GM19395 (cell line): ENCODE data around the gene PHF2.

Source experiments
- ATAC-seq: cut with Tn5 transposase; IDR thresholded peaks from one replicate; pipeline ENCODE4 v1.9.1; 2021; ENCODE audit warnings: mild to moderate bottlenecking, moderate library complexity; ENCODE audit not compliant: unreplicated experiment

The PHF2 gene

DNA sequence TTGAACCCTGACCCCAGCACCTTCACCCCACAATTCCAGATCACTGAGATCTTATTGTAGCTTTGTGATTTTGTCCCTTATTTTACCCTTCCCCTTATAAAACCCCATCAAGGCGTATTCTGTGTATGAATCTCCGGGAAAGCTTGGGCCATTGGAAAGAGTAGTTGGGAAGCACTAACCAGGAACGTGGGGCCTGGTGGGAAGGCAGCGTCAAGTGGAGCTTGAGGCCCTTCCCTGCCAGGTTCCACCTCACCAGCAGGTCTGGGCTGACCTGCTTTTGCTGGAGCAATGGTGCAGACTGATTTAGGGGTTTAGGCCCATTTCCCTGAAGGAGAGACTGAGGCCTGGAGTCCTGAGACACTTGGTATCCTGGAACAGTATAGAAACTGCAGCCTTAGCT, 9.3 kb downstream of the PHF2 start:
- ATAC-seq, result no peak

DNA sequence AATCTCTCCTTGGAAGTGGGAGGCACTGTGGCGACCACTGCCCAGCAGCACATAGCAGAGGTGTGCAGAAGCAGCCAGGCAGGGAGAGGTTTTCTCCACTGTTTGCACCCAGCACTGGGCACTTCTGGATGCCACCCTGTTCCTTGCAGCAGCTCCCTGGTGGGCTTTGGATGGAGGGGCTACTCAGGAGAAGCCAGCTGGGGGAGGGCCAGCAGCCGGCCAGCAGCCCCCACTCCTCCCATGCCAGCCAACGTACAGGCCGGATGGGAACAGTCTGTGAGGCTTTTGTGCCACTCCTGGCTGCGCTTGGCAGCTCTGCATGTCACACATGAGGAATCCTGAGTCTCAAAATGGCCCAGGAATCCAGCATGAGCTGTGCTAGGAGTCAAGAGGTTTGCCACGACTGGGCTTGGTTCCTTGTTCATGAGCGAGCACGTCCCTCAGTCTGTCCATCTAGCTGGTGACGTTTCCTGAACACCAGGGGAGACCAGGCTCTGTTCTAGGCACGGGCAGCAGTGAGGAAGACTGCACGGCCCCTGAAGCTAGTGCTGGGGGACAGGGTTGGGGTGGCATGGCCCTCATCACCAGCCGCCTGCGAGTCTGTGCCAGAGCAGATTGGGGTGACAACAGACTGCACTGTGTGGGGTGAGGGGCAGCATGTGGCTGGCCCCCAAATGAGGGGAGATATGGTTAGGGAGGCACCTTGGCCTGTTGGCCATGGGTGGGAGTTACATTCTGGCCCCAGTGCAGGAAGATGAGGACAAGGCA, 10.1 kb downstream of the PHF2 start:
- ATAC-seq, result no peak

DNA sequence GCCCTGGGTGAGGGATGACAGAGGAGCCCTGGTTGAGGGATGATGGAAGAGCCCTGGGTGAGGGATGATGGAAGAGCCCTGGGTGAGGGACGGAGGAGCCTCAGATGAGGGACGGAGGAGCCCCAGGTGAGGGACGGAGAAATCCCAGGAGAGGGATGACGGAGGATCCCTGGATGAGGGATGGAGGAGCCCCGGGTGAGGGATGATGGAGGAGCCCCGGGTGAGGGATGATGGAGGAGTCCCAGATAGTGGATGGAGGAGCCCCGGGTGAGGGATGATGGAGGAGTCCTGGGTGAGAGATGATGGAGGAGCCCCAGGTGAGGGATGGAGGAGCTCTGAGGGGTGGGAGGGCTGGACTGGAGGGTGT, 10.9 kb downstream of the PHF2 start:
- ATAC-seq, result no peak

DNA sequence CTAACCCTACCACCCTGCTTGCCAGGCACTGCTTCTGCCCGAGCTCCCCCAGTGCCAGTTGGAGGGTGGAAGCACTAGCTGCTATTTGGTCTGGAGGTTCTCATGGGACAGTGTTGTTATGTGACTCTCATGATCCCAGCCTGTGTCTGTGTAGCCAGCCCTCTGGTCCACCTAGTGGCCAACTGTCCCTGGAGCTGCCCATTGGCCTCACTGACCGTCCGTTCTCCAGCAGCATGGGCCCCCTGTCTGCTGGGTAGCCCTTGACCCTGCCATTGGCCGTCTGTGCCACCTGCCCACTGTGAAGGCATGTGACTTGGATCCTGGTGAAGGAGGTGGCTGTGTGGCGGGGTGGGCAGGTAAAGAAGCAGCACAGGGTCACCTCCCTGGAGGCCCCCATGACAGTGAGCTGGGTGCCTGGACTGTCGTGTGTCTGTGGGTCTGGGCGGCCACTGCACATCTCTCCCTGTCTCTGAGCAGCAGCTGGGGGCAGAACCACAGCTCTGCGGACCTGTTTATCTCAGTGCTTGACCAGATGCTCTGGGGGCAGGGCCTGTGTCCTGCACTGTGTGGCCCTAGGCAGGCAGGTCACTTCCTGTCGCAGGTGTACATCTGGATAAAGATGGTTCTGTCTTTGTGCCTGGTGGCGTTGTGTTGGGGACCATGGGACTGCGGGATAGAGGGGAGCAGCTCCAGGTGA, 11.4 kb downstream of the PHF2 start:
- ATAC-seq, result no peak

DNA sequence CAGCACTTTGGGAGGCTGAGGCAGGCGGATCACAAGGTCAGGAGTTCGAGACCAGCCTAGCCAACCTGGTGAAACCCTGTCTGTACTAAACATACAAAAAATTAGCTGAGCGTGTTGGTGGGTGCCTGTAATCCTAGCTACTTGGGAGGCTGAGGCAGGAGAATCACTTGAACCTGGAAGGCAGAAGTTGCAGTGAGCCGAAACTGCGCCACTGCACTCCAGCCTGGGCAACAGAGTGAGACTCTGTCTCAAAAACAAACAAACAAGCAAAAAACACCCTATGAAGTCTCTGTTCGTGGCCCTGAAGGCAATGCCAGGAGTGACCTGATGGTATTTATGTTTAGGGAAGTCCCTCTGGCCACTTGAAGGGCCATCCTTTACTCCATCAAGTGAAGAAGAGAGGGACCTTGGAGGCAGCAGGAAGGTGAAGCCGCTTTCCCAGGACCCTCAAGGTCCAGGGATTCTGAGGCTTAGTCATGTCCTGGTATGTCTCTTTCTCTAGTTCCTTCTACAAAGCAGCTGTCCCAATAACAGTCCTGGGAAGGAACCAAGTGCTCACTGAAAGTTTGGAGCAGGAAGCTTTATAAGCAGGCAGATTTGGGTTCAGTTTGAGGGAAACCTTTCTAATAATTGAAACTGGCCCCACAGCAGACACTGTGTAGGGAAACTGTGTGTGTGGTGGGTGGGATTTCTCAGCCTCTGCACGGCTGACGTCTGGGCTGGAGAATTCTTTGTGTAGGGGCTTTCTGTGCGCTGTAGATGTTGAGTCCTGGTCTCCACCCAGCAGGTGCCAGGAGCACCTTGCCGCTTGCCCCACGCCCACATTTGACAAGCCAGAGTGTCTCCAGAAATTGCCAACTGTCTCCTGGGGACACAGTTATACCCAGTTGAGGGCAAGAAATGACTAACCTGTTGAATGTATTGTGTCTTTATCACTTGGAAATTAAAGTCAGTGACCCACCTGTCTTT, 12.5 kb downstream of the PHF2 start:
- ATAC-seq, result no peak

DNA sequence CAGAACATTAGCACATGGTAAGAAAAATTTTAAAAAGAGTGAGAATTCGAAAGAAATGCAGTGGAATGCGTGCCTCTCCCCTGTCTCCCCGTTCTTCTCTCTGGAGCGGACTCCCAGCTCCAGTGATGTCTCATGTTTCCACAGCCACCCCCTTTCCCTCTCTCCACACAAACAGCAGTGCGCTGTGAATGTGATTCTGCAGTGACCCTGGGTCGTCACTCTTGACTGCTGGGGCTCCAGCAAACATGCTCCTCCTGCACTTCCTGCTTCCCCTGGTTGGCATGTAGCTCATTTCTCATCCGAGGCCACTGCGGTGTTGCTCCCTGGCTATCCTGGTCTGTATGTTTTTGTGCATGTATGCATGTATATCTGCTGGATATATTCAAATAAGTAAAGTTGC, 13.3 kb downstream of the PHF2 start:
- no peak for ATAC-seq

DNA sequence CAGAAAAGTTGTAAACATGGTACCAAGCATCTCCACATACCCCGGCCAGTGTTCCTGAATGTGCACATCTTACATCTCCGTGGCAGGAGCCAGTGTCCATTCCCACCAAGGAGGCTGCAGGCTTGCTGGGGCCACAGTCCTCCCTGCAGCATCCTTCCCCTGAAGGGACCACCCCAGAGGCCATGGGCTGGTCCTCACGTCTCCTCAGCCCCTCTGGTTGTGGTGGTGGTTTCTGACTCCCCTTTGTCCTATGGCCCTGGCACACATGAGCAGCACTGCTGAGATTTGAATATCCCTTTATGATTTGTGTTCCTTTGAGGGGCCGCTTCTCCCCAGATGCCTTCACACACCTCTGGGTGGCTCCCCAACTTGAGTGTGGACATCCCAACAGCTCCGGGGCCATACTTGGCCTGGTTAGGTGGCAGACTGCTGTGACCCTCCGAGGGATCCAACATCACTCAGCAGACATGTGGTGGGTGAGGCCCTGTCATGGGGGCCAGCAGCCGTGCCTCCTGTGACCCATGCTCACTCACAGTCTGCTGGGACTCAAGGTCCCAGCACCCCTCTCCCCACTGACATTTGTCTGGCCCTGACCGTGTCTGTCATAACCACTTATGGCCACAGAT, 14.3 kb downstream of the PHF2 start:
- no peak for ATAC-seq

DNA sequence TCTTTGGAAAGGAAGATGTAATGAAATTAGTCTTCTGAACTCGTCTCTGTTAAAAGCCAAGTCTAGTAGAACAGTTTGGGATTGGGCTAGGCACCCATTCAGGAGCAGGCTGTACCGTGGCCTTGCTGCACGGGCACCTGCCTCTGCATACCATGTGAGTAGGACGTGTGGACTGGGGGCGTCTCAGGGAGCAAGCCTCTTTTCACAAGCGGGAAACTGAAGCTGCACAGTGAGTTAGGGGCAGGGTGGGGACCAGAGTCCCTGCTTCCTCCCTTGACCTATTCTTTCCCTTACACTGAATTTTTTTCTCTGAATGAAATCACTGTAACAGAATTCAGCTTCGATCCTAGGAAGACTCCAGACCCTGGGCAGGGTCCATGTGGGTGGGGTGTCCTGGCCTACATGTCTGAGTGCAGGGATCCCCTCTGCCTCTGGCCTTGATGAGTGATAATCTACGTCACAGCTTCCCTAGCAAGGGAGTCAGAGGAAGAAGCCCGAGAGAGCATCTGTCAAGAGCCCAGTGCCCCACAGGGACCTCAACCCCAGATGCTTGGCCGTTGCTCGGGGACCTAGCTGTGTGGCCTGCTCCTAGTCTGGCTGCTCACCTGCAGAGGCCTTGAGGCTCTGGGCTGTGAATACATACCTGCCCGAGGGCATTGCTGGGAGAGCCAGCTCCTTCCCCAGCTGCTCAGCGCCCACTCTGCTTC, 15.1 kb downstream of the PHF2 start:
- no peak for ATAC-seq

DNA sequence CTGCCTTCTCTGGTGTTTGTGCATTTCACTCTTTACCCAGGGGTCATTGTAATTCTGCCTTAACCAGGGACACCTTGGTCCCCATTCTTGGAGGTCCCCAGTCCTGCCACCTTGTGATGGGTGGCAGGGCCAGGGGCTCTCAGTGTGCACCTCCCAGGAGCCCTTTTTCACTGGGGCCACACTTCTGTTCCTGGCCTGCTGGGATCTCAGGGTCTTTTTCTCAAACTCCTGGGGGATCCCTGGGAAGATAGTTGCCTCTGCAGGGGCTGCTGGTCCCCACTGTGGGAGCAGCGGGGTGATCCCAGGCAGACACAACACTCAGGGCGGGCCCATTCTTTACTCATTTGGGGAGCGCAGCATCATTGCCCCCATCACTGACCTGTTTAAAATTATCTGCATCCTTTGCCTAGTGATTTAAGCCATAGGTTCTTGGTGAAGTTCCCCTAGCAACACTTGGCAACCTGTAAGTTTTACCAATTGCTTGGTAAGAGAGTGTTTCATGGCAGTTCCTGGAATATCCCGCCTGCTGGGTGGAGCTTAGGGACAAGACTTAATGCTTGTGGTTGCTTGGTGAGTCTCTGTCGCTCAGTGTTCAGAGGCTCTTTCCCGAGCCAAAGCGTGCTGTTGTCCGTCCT, 15.7 kb downstream of the PHF2 start:
- no peak for ATAC-seq

DNA sequence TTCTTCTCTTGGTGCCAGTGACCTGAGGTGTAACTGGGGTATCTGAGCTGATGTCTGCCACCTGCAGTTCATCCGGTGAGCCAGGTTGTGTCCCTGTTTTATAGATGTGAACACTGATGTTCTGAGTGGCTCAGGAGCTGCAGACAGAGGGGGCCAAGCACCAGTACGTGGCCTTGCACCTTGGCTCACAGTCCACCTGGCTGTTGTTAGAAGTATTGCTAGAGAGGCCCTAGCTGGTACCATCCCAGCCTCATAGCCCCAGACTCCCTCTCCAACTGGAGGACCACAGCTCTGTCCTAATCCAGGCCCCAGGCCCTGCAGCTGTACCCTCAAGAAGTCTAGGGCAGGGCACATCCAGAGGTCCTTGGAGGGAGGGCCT, 16.2 kb downstream of the PHF2 start:
- ATAC-seq, result no peak

DNA sequence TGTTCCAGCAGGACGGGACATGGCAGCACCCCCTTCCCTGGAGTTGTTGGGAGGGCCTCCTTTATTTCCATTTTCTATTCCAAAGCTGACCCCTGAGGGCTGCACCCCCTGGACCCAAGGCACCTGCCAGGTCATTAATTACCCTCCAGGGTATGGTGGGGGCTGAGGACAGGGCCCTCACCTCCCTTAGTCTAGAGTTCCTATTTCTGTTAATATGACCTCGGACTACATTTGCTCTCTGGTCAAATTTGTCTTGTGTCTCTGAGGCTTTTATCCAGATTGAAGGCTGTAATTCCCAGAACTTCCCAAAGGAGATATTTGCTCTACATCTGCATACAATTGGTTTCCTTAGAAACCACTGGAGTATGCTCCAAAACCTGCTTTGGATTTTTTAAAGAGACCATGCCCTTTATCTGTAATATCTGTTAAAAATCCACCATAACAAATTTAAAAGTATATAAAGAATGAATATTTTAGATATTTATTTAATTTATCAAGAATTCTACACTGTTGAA, 16.8 kb downstream of the PHF2 start:
- no peak for ATAC-seq

DNA sequence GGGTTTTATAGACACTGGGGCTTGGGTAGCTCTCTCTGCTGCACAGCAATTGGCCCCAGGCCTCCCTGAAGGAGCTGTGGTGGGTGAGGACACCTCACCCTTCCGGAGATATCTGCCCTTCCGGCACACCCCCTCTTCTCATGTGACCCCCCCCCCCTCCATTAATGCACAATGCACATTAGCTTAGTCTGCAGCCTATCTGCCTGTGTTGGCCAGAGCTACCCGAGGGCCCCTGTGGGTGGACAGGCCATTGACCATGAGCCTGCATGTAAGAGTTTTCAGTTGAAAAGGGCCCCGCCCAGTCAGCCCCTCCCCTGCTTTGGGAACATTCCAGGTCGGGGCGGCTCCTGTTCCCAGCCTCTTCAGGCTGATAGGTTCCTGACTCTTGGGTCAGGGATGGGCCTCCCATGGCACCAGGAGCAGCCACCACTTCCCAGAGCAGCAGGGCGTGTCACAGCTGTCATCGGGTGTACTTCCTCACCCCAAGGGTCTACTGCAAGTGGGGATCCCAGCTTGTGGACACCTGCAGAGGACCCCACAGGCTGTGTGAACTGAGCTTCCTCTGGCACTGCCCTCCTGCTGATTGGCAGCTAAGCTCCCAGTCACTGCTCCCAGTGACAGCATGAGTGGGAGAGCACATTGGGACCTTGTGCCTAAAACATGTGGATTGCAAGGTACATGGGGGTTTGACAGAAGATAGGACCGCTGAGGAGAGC, 17.8 kb downstream of the PHF2 start:
- ATAC-seq, result no peak

DNA sequence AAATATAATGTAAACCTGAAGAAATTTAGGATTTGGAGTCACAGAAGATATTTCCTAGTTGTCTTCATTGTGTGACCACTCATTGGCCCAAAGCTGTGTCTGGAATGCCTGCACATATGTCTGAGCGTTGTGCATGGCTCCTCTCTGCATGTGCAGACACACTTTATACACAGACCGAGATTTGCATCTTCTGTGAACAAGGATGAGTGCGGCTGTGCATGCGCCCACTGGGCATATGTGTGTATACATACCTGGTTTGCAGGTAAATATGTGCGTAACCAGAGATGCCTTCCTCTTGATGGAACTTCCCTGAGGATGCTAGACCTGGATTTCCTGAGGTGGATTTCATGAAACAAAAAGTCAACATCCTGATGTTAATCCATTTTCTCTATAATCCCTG, 19.1 kb downstream of the PHF2 start:
- no peak for ATAC-seq

DNA sequence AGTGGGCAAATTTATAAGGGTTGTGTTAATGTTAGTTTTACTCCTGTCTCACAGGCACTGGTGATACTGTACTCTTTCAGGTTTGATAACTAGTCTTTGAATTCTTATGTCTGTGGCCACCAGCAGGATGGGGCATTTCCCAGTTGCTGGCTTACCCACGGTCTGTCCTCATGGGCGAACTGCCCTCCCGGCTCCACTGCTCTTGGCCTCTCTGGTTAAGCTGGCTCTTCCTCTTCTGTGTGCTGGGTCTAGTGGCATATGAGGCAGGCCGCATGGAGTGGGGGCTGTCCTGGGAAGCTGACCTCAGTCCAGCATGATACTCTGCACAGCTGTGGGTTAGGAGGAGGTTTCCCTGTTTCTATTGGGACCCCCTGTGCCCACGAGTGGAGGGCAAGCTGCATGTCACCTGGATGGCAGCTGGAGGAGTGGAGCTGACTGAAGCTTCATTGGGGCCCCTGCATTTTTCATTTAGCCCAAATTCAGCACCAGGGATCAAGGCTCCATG, 19.5 kb downstream of the PHF2 start:
- ATAC-seq, result no peak

DNA sequence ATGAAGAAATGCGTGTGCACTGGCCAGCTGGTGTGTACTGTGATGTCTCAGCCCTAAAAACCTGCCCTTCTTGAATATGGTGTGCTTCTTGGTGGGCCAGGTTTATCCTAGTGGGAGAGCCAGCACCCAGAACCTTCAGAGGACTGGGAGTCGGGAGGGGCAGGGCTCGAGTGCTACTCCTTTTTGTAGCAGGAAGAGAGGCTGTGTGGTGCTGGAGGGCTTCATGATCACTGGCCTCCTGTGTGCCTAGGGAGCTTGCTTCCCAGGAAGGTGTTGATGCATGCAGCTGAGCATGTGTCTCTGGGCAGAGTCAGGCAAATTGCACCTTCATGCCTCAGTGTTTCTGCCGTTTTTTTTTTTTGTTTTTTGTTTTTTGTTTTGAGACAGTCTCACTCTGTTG, 20.0 kb downstream of the PHF2 start:
- ATAC-seq, result no peak

DNA sequence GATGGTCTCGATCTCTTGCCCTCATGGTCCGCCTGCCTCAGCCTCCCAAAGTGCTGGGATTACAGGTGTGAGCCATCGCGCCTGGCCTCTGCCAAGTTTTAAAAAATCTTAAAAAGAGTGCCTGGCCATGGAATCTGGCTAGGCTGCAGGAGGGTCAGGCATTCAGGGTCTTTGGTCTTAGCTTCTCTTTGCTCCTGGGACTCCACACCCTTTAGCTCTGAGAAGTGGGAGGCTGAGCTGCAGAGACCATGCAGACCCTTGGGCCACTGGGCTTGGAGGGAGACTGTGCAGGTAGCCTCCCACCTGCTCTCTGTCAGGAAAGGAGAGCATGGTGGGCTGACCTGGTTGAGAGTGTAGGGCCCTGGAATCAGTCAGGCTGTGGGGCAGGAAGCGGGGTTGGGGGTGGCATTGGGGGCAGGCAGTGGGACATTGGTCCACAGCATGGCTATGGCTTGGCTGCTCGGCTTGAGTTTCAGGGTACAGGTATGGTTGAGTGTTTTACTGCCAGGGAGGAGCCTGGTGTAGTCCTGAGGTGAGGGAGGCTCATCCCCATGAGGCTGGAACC, 20.8 kb downstream of the PHF2 start:
- no peak for ATAC-seq

DNA sequence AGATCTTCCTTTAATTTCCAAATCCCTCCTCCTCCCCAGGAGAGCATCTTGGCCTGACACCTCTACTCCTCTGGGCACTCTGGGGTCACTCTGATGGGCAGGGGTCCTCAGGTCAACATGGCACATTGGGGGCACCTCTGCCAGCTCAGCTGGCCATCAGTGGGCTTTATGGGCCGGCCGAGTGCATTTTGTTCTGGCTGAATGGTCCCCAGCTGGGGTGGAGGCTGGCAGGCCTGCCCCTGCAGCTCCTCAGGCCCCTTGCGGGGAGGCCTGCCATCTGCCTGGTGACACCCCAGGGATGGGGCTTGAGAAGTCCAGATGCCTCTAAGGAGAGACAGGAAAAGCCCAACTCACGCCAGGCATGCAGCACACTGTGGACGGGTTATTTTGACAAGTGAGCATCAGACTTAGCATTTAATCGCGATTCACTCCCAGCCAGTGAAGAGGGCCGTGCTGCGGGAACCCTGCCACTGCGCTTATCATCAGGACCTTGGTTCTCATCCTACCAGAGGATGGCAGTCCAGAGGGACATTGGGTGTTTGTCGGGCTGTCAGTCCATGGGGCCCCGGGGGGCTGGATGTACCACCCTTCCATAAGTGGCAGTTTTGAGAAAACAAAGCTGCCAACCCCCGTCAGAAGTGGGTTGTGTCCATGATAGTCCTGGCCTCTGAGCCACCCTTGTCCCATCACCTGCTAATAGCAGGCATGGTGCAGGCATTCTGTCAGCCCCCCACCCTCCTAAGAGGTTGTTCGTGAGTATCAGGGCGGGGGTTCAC, 21.7 kb downstream of the PHF2 start:
- no peak for ATAC-seq

DNA sequence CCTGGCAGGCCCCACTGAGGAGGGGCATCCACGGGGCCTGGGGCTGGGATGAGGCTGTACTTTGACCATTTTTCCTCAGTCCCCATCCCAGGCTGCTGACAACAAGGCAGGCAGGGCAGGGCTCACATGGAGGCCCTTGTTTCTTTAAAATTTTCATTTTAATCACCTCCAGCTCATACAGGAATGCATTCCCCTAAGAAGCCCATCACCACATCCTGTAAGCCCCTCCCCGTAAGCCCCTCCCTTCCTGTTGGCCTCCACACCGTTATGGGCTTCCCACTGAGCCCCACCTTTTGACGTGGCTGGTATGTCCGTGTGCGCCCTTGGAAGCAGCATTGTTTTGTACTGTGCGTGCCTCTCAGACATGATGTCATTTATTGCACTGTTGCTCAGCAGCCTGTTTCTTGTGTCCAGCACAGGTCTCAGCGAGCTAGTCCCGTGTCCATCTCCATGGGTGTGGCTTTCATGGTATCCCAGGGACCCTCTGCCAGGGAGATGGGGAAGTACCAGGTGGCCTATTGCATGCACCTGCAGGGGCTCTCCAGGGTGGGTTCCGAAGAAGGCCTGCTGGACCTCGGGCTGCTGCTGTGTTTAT, 22.4 kb downstream of the PHF2 start:
- no peak for ATAC-seq
